ENCODE results near the gene TPM1.

- no peak for TF ChIP-seq CTCF (IDR thresholded peaks at IDR 0.05)
- no peak for TF ChIP-seq POLR2AphosphoS5 (IDR thresholded peaks at IDR 0.05)
Observed at GRCh38 chr15:63086271-63086670, 43.7 kb downstream of the TPM1 start.

All from suprapubic skin (tissue), 3 donors.